Activated naive CD4-positive, alpha-beta T cell treated with anti-CD3 and anti-CD28 coated beads, Interleukin-2, amount 50 U/mL, for 72 hours (primary cell): ENCODE measurements around the gene CHMP4B. TPM values are rescaled to one million over a fixed set of nuclear protein-coding genes. Genes with fewer than 3 reads are reported as not detected.

Source experiments
- ATAC-seq, 2 donors: fragments of 150-1000 bp; cut with Tn5 transposase; 2 replicates each; pipeline ENCODE4 v1.10.0; 2021; ENCODE audit warnings: mild to moderate bottlenecking in 2 of 2, moderate library complexity in 2 of 2
- DNase-seq, 2 donors: peaks; one replicate each; pipeline ENCODE4 v3.0.0; 2021 to 2022; ENCODE audit warnings: low spot score in 2 of 2
- H3K27ac Mint-ChIP-seq, 2 donors: one replicate each; pipeline ENCODE4 v1.8.0; 2022; ENCODE audit warnings: mild to moderate bottlenecking in 2 of 2, mixed read lengths in 2 of 2
- H3K36me3 Mint-ChIP-seq, 2 donors: one replicate each; pipeline ENCODE4 v1.8.0; 2022; ENCODE audit warnings: mixed read lengths in 2 of 2
- H3K9me3 Mint-ChIP-seq, 2 donors: one replicate each; pipeline ENCODE4 v1.8.0; 2022; ENCODE audit warnings: mixed read lengths in 2 of 2
- total RNA-seq, 2 donors: library from RNA; stranded (reverse); gene quantifications; one replicate each; pipeline ENCODE4 v1.2.3, GENCODE V29; 2022

CHMP4B gene
- total RNA-seq, 2 donors from 2014 or later, result 80.0 to 81.4 TPM

- no peak for DNase-seq
- Mint-ChIP-seq H3K36me3 (peaks cover 0 to 9% of the 10 kb centered on the region in 2 donors), H3K27ac (peak overlapping the region; percentile 1 to 27), H3K9me3 (no peaks in the 10 kb centered on the region)
- no peak for ATAC-seq
Measured at GRCh38 chr20:33840759-33841435, 29.7 kb downstream of the CHMP4B start.

GRCh38 chr20:33841436-33841799 lies 30.3 kb downstream of the CHMP4B start:
- H3K36me3 Mint-ChIP-seq, result peaks cover 0 to 4% of the 10 kb centered on the region in 2 donors
- ATAC-seq (no peak), DNase-seq (no peak)
- no peaks in the 10 kb centered on the region for H3K9me3 Mint-ChIP-seq
- H3K27ac Mint-ChIP-seq, result peak overlapping the region in 1 of 2 donors; percentile 1

GRCh38 chr20:33842346-33842745 lies 31.2 kb downstream of the CHMP4B start:
- H3K36me3 Mint-ChIP-seq, result no peaks in the 10 kb centered on the region
- H3K27ac Mint-ChIP-seq, result peak overlapping the region in 1 of 2 donors; percentile 16

GRCh38 chr20:33843050-33843449 lies 31.9 kb downstream of the CHMP4B start:
- H3K9me3 Mint-ChIP-seq, result no peaks in the 10 kb centered on the region
- DNase-seq (no peak), ATAC-seq (no peak)
- peak overlapping the region in 1 of 2 donors; percentile 16 for H3K27ac Mint-ChIP-seq
- peaks cover 0 to under 1% of the 10 kb centered on the region in 2 donors for H3K36me3 Mint-ChIP-seq

More at GRCh38 chr20:33842346-33842745, 31.2 kb downstream of the CHMP4B start:
- ATAC-seq, result no peak
- H3K9me3 Mint-ChIP-seq, result no peaks in the 10 kb centered on the region
- DNase-seq, result no peak

GRCh38 chr20:33843854-33844253 lies 32.7 kb downstream of the CHMP4B start:
- Mint-ChIP-seq H3K27ac (no peak overlapping the region), H3K9me3 (no peaks in the 10 kb centered on the region), H3K36me3 (peaks cover 0 to 9% of the 10 kb centered on the region in 2 donors)
- DNase-seq (peak in 1 of 2 donors; percentile 60), ATAC-seq (peak; percentile 75 to 96)

GRCh38 chr20:33846291-33846935 lies 35.3 kb downstream of the CHMP4B start:
- Mint-ChIP-seq H3K9me3 (no peaks in the 10 kb centered on the region), H3K36me3 (peaks cover 9 to 26% of the 10 kb centered on the region in 2 donors), H3K27ac (peak overlapping the region in 1 of 2 donors; percentile 12)
- ATAC-seq (no peak), DNase-seq (no peak)

GRCh38 chr20:33847006-33847405 lies 35.9 kb downstream of the CHMP4B start:
- ATAC-seq (no peak), DNase-seq (no peak)
- peak overlapping the region in 1 of 2 donors; percentile 26 for H3K27ac Mint-ChIP-seq
- H3K9me3 Mint-ChIP-seq, result no peaks in the 10 kb centered on the region
- peaks cover 9 to 32% of the 10 kb centered on the region in 2 donors for H3K36me3 Mint-ChIP-seq

GRCh38 chr20:33848391-33848790 lies 37.2 kb downstream of the CHMP4B start:
- ATAC-seq, result no peak

GRCh38 chr20:33850159-33850558 lies 39.0 kb downstream of the CHMP4B start:
- Mint-ChIP-seq H3K27ac (no peak overlapping the region), H3K36me3 (peaks cover 20 to 53% of the 10 kb centered on the region in 2 donors), H3K9me3 (no peaks in the 10 kb centered on the region)
- no peak for DNase-seq
- no peak for ATAC-seq

More at GRCh38 chr20:33848391-33848790, 37.2 kb downstream of the CHMP4B start:
- H3K27ac Mint-ChIP-seq, result peak overlapping the region in 1 of 2 donors; percentile 53
- no peak for DNase-seq
- peaks cover 9 to 41% of the 10 kb centered on the region in 2 donors for H3K36me3 Mint-ChIP-seq
- no peaks in the 10 kb centered on the region for H3K9me3 Mint-ChIP-seq

- peak in 1 of 2 donors; percentile 65 for DNase-seq
- Mint-ChIP-seq H3K9me3 (no peaks in the 10 kb centered on the region), H3K36me3 (peaks cover 20 to 53% of the 10 kb centered on the region in 2 donors), H3K27ac (peak overlapping the region in 1 of 2 donors; percentile 15)
- ATAC-seq, result peak in 1 of 2 donors; percentile 56
Measured at GRCh38 chr20:33851842-33852466, 40.8 kb downstream of the CHMP4B start.

- peaks cover 20 to 53% of the 10 kb centered on the region in 2 donors for H3K36me3 Mint-ChIP-seq
- peak; percentile 44 to 51 for ATAC-seq
Measured at GRCh38 chr20:33852626-33853506, 41.7 kb downstream of the CHMP4B start.

GRCh38 chr20:33853507-33853813 lies 42.3 kb downstream of the CHMP4B start:
- DNase-seq (no peak), ATAC-seq (peak; percentile 74 to 75)
- Mint-ChIP-seq H3K9me3 (no peaks in the 10 kb centered on the region), H3K36me3 (peaks cover 20 to 49% of the 10 kb centered on the region in 2 donors), H3K27ac (peak overlapping the region; percentile 15 to 75)

More at GRCh38 chr20:33852626-33853506, 41.7 kb downstream of the CHMP4B start:
- Mint-ChIP-seq H3K9me3 (no peaks in the 10 kb centered on the region), H3K27ac (peak overlapping the region; percentile 15 to 75)
- no peak for DNase-seq

GRCh38 chr20:33857722-33858563 lies 46.8 kb downstream of the CHMP4B start:
- Mint-ChIP-seq H3K36me3 (peaks cover 11 to 17% of the 10 kb centered on the region in 2 donors), H3K9me3 (no peaks in the 10 kb centered on the region), H3K27ac (peak overlapping the region; percentile 40 to 80)
- ATAC-seq, result no peak
- DNase-seq, result no peak

- ATAC-seq, result no peak
- Mint-ChIP-seq H3K27ac (peak overlapping the region; percentile 80 to 92), H3K36me3 (peaks cover 11% of the 10 kb centered on the region in 2 donors), H3K9me3 (no peaks in the 10 kb centered on the region)
- DNase-seq, result no peak
Measured at GRCh38 chr20:33858666-33859065, 47.5 kb downstream of the CHMP4B start.

- peak in 1 of 2 donors; percentile 61 for DNase-seq
- peak; percentile 33 to 86 for ATAC-seq
- H3K9me3 Mint-ChIP-seq, result no peaks in the 10 kb centered on the region
- H3K27ac Mint-ChIP-seq, result peak overlapping the region; percentile 80 to 92
- peaks cover 7 to 8% of the 10 kb centered on the region in 2 donors for H3K36me3 Mint-ChIP-seq
Measured at GRCh38 chr20:33859157-33859695, 48.1 kb downstream of the CHMP4B start.
